ENCODE measurements around the gene GPR150.

DNA sequence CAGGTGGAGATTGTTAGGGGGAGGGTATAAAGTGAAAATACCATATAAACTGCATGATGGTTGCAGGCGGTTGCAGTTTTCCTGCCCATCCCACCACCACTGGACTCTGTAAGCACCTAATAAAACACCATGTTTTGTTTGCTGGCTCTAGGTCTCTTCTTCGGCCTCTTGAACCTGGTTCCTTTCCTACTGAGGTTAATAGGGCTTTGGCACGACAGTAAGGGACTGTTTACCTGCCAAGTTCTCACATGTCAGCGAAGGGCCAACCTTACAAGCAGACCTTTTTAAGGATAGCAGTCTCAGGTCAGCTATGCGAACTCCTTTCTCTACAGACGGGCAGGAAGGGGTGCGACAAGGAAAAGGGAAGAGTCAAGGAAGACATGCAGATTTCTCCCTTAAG, 23.3 kb downstream of the GPR150 start:
- no peak for TF ChIP-seq ZNF274 (IDR thresholded peaks at IDR 0.05; ENCODE audit: low read length)
- no peak for TF ChIP-seq ZNF274 (tag by site-specific recombination; IDR thresholded peaks at IDR 0.05; ENCODE audit: borderline replicate concordance)
- TF ChIP-seq TCF7L2 (IDR thresholded peaks at IDR 0.05; ENCODE audit: borderline replicate concordance, low read depth, low read length), result no peak

Measured in HEK293 (cell line).